SK-MEL-5 (cell line): ENCODE results near the gene NOD1. TPM values are rescaled to one million over a fixed set of nuclear protein-coding genes. Genes with fewer than 3 reads are reported as not detected.

Experiments
- total RNA-seq: library from RNA; depleted of rRNA; stranded (reverse); fragments of >200 nt; shearing (Covaris generic); gene quantifications from 2 replicates; pipeline ENCODE4 v1.2.3, GENCODE V29; 2014; rRNA removed

NOD1 gene
- total RNA-seq, 1 experiment from 2014 or later, result 8.6 TPM

Other genes with a start within 250 kb of the NOD1 start
- 27.8 and 34.7 TPM in 2 replicates for gene ZNRF2, start 194.2 kb downstream of the NOD1 start, total RNA-seq
- 131 and 143 TPM in 2 replicates for gene GGCT, start 26.0 kb upstream of the NOD1 start, total RNA-seq
- gene GARS1, start 116.1 kb upstream of the NOD1 start, total RNA-seq, result 290 and 301 TPM in 2 replicates
- not detected in 2 replicates for gene CRHR2, start 203.7 kb upstream of the NOD1 start, total RNA-seq